ENCODE data around the gene SLC38A6. TPM values are rescaled to one million over a fixed set of nuclear protein-coding genes. Genes with fewer than 3 reads are reported as not detected.

SLC38A6 gene
- total RNA-seq = 16.5 and 18.9 TPM in 2 replicates

GRCh38 chr14:60980811-60981632 is at the start of gene SLC38A6, which contains the start of gene TRMT5:
Gene SLC38A6 (plus strand): TSS chr14:60981245. CDS start chr14:60981278, 33 bp downstream.
Gene TRMT5 (minus strand): TSS chr14:60981079. CDS start chr14:60980973, 106 bp downstream.

Other genes with a start within 250 kb of the SLC38A6 start
- gene MNAT1, start 246.5 kb upstream of the SLC38A6 start, total RNA-seq = 15.4 and 39.0 TPM in 2 replicates
- gene TRMT5, start 166 bp upstream of the SLC38A6 start, total RNA-seq = 10.2 and 11.7 TPM in 2 replicates

Measured in epithelial cell of alveolus of lung (primary cell).